Activated CD8-positive, alpha-beta T cell treated with anti-CD3 and anti-CD28 coated beads for 36 hours (primary cell): ENCODE data around the gene FOXE3. TPM values are rescaled to one million over a fixed set of nuclear protein-coding genes. Genes with fewer than 3 reads are reported as not detected.

Experiments
- ATAC-seq: fragments of 200-7000 bp; cut with Tn5 transposase; one replicate; pipeline ENCODE4 v1.10.0; 2021; ENCODE audit warnings: mild to moderate bottlenecking, moderate library complexity
- CTCF ChIA-PET: fragments of 350-600 bp; sonication (Branson Sonifier 250); formaldehyde crosslinking; loops from one replicate; lab custom pipeline; 2021; ENCODE audit warnings: antibody characterized with exemption; lab: Charles Lee
- POLR2A ChIA-PET: fragments of 350-600 bp; sonication (Branson Sonifier 250); formaldehyde crosslinking; loops from one replicate; lab custom pipeline; 2021; ENCODE audit warnings: antibody characterized with exemption; lab: Charles Lee
- DNase-seq: peaks from one replicate; pipeline ENCODE4 v3.0.0-alpha.2; 2020
- H3K27ac Mint-ChIP-seq: one replicate; pipeline ENCODE4 v1.8.0; 2021; ENCODE audit warnings: mild to moderate bottlenecking, mixed read lengths
- H3K27me3 Mint-ChIP-seq: one replicate; pipeline ENCODE4 v1.8.0; 2021; ENCODE audit warnings: mixed read lengths
- H3K36me3 Mint-ChIP-seq: one replicate; pipeline ENCODE4 v1.8.0; 2021; ENCODE audit warnings: low read depth, mixed read lengths
- H3K4me1 Mint-ChIP-seq: one replicate; pipeline ENCODE4 v1.8.0; 2021; ENCODE audit warnings: low read depth, mixed read lengths
- H3K4me3 Mint-ChIP-seq: one replicate; pipeline ENCODE4 v1.8.0; 2021; ENCODE audit warnings: mild to moderate bottlenecking, moderate library complexity, mixed read lengths
- H3K9me3 Mint-ChIP-seq: one replicate; pipeline ENCODE4 v1.8.0; 2021; ENCODE audit warnings: mixed read lengths
- CTCF ChIP-seq: fragments of 200-600 bp; IDR thresholded peaks from one replicate; pipeline ENCODE4 v1.8.0; 2022; ENCODE audit warnings: antibody characterized with exemption, mild to moderate bottlenecking
- intact Hi-C: fragments of 100-400 bp; cut with micrococcal nuclease; formaldehyde crosslinking; loops from one replicate; pipeline ENCODE4 v1.10.0; 2022
- total RNA-seq, 2 experiments: library from RNA; stranded (reverse); gene quantifications; one replicate each; pipeline ENCODE4 v1.2.3, GENCODE V29; 2021

The FOXE3 gene
- total RNA-seq: not detected

DNA sequence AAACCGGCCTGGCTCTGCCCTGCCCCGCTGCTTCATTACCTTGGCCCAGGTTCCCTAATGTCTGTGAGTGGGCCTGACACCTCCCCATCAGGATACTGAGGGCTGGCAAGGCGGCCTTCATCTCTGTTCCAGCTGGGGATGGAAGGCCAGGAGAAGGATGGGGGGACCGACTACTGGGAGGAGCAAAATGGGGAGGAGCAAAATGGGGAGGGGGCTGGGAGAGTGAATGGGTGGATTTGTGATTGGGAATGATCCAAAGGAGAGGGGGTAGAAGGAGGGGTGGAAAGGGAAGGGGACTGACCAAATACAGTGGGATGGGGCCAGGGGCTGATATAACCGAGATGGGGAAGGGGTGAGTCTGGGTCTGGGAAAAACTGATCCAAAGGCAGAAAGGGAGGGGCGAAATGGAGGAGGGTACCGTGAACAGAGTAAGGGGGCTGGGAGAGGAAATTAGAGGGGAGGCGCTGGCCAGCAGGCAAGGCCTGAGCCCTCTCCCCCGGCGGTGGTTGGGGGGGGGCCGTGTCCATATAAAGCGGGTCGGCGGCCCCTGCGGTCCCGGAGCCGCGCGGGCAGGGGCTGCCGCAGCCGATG is at the start of gene FOXE3:
TSS of gene FOXE3 (plus strand) at position 558 of the 591 bp plus-strand sequence. CDS start at position 589, 31 bp downstream.
- Mint-ChIP-seq H3K4me3 (peak within 1 kb of the TSS; percentile 50), H3K9me3 (no peaks in the 10 kb centered on the region), H3K27me3 (peaks cover 31% of the 10 kb centered on the region), H3K27ac (no peak within 1 kb of the TSS), H3K36me3 (no peaks in the 10 kb centered on the region), H3K4me1 (peaks cover 6% of the 10 kb centered on the region)
- CTCF ChIA-PET: interaction anchor here (1.3 to 2.3 kb wide), 2 partner anchors 17 to 27 kb away, joined by 3 to 10 read pairs; no protein-coding TSS in a partner anchor
- intact Hi-C loops: no loop called here
- ATAC-seq (no peak), DNase-seq (no peak)
- POLR2A ChIA-PET: interaction anchor here (0.6 kb wide), 1 partner anchor 39 kb away, joined by 4 read pairs; no protein-coding TSS in a partner anchor
- TF ChIP-seq CTCF: no peak

- peaks cover 12% of the 10 kb centered on the region for H3K36me3 Mint-ChIP-seq
- H3K9me3 Mint-ChIP-seq: no peaks in the 10 kb centered on the region
- ATAC-seq (no peak), DNase-seq (no peak)
- peaks cover 6% of the 10 kb centered on the region for H3K4me1 Mint-ChIP-seq
- CTCF ChIA-PET: interaction anchor here (1.0 to 1.8 kb wide), 3 partner anchors 105 to 343 kb away, joined by 3 read pairs; no protein-coding TSS in a partner anchor
- no peaks in the 10 kb centered on the region for H3K27me3 Mint-ChIP-seq
- no peak overlapping the region for H3K27ac Mint-ChIP-seq
- POLR2A ChIA-PET: no interaction called here
- no peak overlapping the region for H3K4me3 Mint-ChIP-seq
- intact Hi-C loops: no loop called here
- no peak for TF ChIP-seq CTCF
Measured at GRCh38 chr1:47367651-47368050, 48.4 kb upstream of the FOXE3 start.

- H3K27ac Mint-ChIP-seq: no peak overlapping the region
- H3K9me3 Mint-ChIP-seq: no peaks in the 10 kb centered on the region
Measured at GRCh38 chr1:47371016-47371517, 45.0 kb upstream of the FOXE3 start.

DNA sequence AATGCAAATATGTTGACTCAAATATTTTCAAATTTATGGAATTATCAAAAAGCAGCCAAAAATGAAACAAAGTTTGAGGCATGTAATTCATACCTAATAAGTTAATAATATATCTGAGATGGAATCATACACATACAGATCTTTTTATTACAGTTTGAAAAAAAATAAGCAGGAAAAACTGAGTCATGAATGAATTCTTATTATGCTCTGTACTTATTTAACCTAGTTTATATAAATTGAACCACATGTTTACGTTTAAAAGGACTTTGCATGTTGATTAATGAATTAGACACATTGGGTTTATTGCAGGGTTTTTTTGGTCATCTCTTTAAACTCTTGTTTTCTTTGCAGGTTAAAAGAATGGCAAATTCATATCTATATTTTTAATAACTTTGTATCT is 41.6 kb upstream of the FOXE3 start:
- ChIA-PET POLR2A (no interaction called here), CTCF (interaction anchor here (1.2 kb wide), 1 partner anchor 57 kb away, joined by 4 read pairs; no protein-coding TSS in a partner anchor)
- DNase-seq (no peak), ATAC-seq (no peak)
- H3K9me3 Mint-ChIP-seq: no peaks in the 10 kb centered on the region
- H3K36me3 Mint-ChIP-seq: peaks cover 22% of the 10 kb centered on the region
- H3K27me3 Mint-ChIP-seq: no peaks in the 10 kb centered on the region
- no peak overlapping the region for H3K27ac Mint-ChIP-seq
- no peak overlapping the region for H3K4me3 Mint-ChIP-seq
- H3K4me1 Mint-ChIP-seq: no peaks in the 10 kb centered on the region
- TF ChIP-seq CTCF: no peak
- intact Hi-C loops: no loop called here

More at GRCh38 chr1:47371016-47371517, 45.0 kb upstream of the FOXE3 start:
- no peak for TF ChIP-seq CTCF
- ChIA-PET CTCF (interaction anchor here (1.1 to 1.6 kb wide), 3 partner anchors 17 to 192 kb away, joined by 3 read pairs; no protein-coding TSS in a partner anchor), POLR2A (no interaction called here)
- DNase-seq: no peak
- ATAC-seq: no peak
- Mint-ChIP-seq H3K36me3 (peaks cover 17% of the 10 kb centered on the region), H3K27me3 (no peaks in the 10 kb centered on the region), H3K4me3 (no peak overlapping the region), H3K4me1 (peaks cover 3% of the 10 kb centered on the region)
- intact Hi-C loops: no loop called here

DNA sequence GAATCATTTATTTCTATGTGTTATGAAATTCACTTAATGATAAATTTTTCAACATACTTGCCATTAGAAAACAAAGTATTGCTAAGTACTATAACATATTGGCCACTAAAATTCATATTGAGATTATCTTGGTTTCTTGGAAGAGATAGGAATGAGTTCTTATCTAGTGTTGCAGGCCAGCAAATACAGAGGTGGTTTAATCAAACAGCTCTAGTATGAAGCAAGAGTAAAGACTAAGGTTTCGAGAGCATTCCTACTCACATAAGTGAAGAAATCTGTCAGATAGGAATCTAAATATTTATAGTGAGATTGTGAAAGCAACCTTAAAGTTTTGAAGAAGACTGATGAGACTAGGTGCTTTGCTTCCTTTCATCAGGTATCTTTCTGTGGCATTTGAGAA is 37.9 kb upstream of the FOXE3 start:
- H3K36me3 Mint-ChIP-seq: peaks cover 21% of the 10 kb centered on the region
- no peaks in the 10 kb centered on the region for H3K27me3 Mint-ChIP-seq
- intact Hi-C loops: no loop called here
- ChIA-PET CTCF (interaction anchor here (1.8 kb wide), 1 partner anchor 11 kb away, joined by 5 read pairs; no protein-coding TSS in a partner anchor), POLR2A (no interaction called here)
- H3K9me3 Mint-ChIP-seq: no peaks in the 10 kb centered on the region
- no peak for DNase-seq
- no peak overlapping the region for H3K4me3 Mint-ChIP-seq
- no peak overlapping the region for H3K27ac Mint-ChIP-seq
- no peaks in the 10 kb centered on the region for H3K4me1 Mint-ChIP-seq
- no peak for ATAC-seq
- TF ChIP-seq CTCF: no peak
